Smooth muscle cell (in vitro differentiated cells): Measurements from ENCODE around the gene PRR9. TPM values are rescaled to one million over a fixed set of nuclear protein-coding genes. Genes with fewer than 3 reads are reported as not detected.

Experiments used
- DNase-seq: peaks from one replicate; lab custom pipeline; 2025; ENCODE audit not compliant: unreplicated experiment; lab: John Stamatoyannopoulos, UW
- H2AFZ ChIP-seq: fragments of 200-600 bp; sonication (generic); 2 replicates; pipeline ENCODE4 v1.6.0; 2016; ENCODE audit warnings: antibody characterized with exemption, low read depth, mild to moderate bottlenecking
- H3F3A ChIP-seq: fragments of 200-600 bp; sonication (generic); 2 replicates; pipeline ENCODE4 v1.6.0; 2017; ENCODE audit warnings: antibody characterized with exemption, low read depth
- H3K27ac ChIP-seq: fragments of 200-600 bp; sonication (generic); 2 replicates; pipeline ENCODE4 v1.5.1; 2016; ENCODE audit warnings: low read depth, mild to moderate bottlenecking
- H3K27me3 ChIP-seq: fragments of 200-600 bp; sonication (generic); 2 replicates; pipeline ENCODE4 v1.6.1; 2016; ENCODE audit warnings: low read depth, mild to moderate bottlenecking
- H3K36me3 ChIP-seq: fragments of 200-600 bp; sonication (generic); 2 replicates; pipeline ENCODE4 v1.5.1; 2016; ENCODE audit warnings: low read depth
- H3K4me1 ChIP-seq: fragments of 200-600 bp; sonication (generic); 2 replicates; pipeline ENCODE4 v1.5.1; 2016; ENCODE audit warnings: low read depth
- H3K4me2 ChIP-seq: fragments of 200-600 bp; sonication (generic); 2 replicates; pipeline ENCODE4 v1.6.0; 2016; ENCODE audit warnings: mild to moderate bottlenecking
- H3K4me3 ChIP-seq: fragments of 200-600 bp; sonication (generic); 2 replicates; pipeline ENCODE4 v1.5.1; 2016; ENCODE audit warnings: mild to moderate bottlenecking
- H3K79me2 ChIP-seq: fragments of 200-600 bp; sonication (generic); 2 replicates; pipeline ENCODE4 v1.6.0; 2016; ENCODE audit warnings: low read depth, mild to moderate bottlenecking
- H3K9ac ChIP-seq: fragments of 200-600 bp; sonication (generic); 2 replicates; pipeline ENCODE4 v1.6.0; 2016; ENCODE audit warnings: low read depth
- H3K9me3 ChIP-seq: fragments of 200-600 bp; sonication (generic); replicated peaks from 2 replicates; pipeline ENCODE4 v1.5.1; 2016; ENCODE audit warnings: low read depth
- H4K20me1 ChIP-seq: fragments of 200-600 bp; sonication (generic); 2 replicates; pipeline ENCODE4 v1.6.0; 2016; ENCODE audit warnings: low read depth
- CTCF ChIP-seq: fragments of 200-600 bp; sonication (generic); IDR thresholded peaks from 2 replicates; pipeline ENCODE4 v1.5.1; 2017; ENCODE audit warnings: borderline replicate concordance, mild to moderate bottlenecking, antibody characterized with exemption; ENCODE audit not compliant: insufficient read depth, poor library complexity, severe bottlenecking
- WGBS: methylation state at CpG from one replicate; pipeline ENCODE4 v1.1.7; 2016; ENCODE audit warnings: low lambda C conversion rate; 5-methylcytosine and 5-hydroxymethylcytosine counted together
- polyA plus RNA-seq: library from polyadenylated mRNA; unstranded; fragments of >200 nt; fragmentation: Nextera tagmentation; extraction: Ambion mirVana; gene quantifications from 2 replicates; pipeline ENCODE4 v1.2.1, GENCODE V29; 2016
- total RNA-seq: library from RNA; depleted of rRNA; stranded (reverse); fragments of >200 nt; gene quantifications from 2 replicates; pipeline ENCODE4 v1.2.3, GENCODE V29; 2014

Gene PRR9
- total and polyA plus RNA-seq, 2 experiments from 2014 or later, result 3.0 to 9.0 TPM

- H3K9ac ChIP-seq, result no peak overlapping the region
- no peak overlapping the region for H3K4me2 ChIP-seq
- H3K9me3 ChIP-seq, result no peaks in the 10 kb centered on the region
- H4K20me1 ChIP-seq, result no peaks in the 10 kb centered on the region
- no peak overlapping the region for H3K4me3 ChIP-seq
- H3K27ac ChIP-seq, result no peak overlapping the region
- H3K4me1 ChIP-seq, result no peaks in the 10 kb centered on the region
- WGBS, result 63% methylated on average over 2 of the region's 2 CpGs
- TF ChIP-seq CTCF, result no peak
- H3K27me3 ChIP-seq, result no peaks in the 10 kb centered on the region
- no peaks in the 10 kb centered on the region for H3K36me3 ChIP-seq
- H3F3A ChIP-seq, result no peaks in the 10 kb centered on the region
- H2AFZ ChIP-seq, result no peak overlapping the region
- no peaks in the 10 kb centered on the region for H3K79me2 ChIP-seq
- no peak for DNase-seq
Observed at GRCh38 chr1:153231785-153232184, 14.4 kb downstream of the PRR9 start.

GRCh38 chr1:153232553-153232952, 15.2 kb downstream of the PRR9 start:
- Histone ChIP-seq H3K27me3 (no peaks in the 10 kb centered on the region), H3K4me2 (no peak overlapping the region), H3K9ac (no peak overlapping the region), H3K4me1 (no peaks in the 10 kb centered on the region), H3K4me3 (no peak overlapping the region), H3K36me3 (no peaks in the 10 kb centered on the region), H3K27ac (no peak overlapping the region), H2AFZ (no peak overlapping the region), H3K9me3 (no peaks in the 10 kb centered on the region), H3F3A (no peaks in the 10 kb centered on the region), H3K79me2 (no peaks in the 10 kb centered on the region), H4K20me1 (no peaks in the 10 kb centered on the region)
- TF ChIP-seq CTCF, result no peak
- 46% methylated on average over 3 of the region's 3 CpGs for WGBS
- no peak for DNase-seq

GRCh38 chr1:153233448-153233847, 16.1 kb downstream of the PRR9 start:
- 42% methylated on average over 1 of the region's 1 CpG for WGBS
- Histone ChIP-seq H4K20me1 (no peaks in the 10 kb centered on the region), H3K4me3 (no peak overlapping the region), H3F3A (no peaks in the 10 kb centered on the region), H3K27ac (no peak overlapping the region), H3K4me2 (no peak overlapping the region), H3K36me3 (no peaks in the 10 kb centered on the region), H2AFZ (no peak overlapping the region), H3K9me3 (no peaks in the 10 kb centered on the region), H3K79me2 (no peaks in the 10 kb centered on the region), H3K27me3 (no peaks in the 10 kb centered on the region), H3K9ac (no peak overlapping the region), H3K4me1 (no peaks in the 10 kb centered on the region)
- no peak for DNase-seq
- TF ChIP-seq CTCF, result no peak

GRCh38 chr1:153238527-153238926, 21.1 kb downstream of the PRR9 start:
- no peaks in the 10 kb centered on the region for H4K20me1 ChIP-seq
- H3K27ac ChIP-seq, result no peak overlapping the region
- H3K9ac ChIP-seq, result no peak overlapping the region
- no peaks in the 10 kb centered on the region for H3K27me3 ChIP-seq
- H3K4me3 ChIP-seq, result no peak overlapping the region
- H3K4me2 ChIP-seq, result no peak overlapping the region
- no peaks in the 10 kb centered on the region for H3K79me2 ChIP-seq
- no peaks in the 10 kb centered on the region for H3K36me3 ChIP-seq
- no peaks in the 10 kb centered on the region for H3K4me1 ChIP-seq
- no peak overlapping the region for H2AFZ ChIP-seq
- 95% methylated on average over 2 of the region's 2 CpGs for WGBS
- no peak for TF ChIP-seq CTCF
- DNase-seq, result no peak
- H3F3A ChIP-seq, result no peaks in the 10 kb centered on the region
- no peaks in the 10 kb centered on the region for H3K9me3 ChIP-seq
